GM19238 (cell line): ENCODE measurements around the gene BTBD10.

Experiments
- DNase-seq: peaks from one replicate; pipeline ENCODE4 v3.0.0; 2011; ENCODE audit warnings: low spot score; ENCODE audit not compliant: insufficient read length

The BTBD10 gene

DNA sequence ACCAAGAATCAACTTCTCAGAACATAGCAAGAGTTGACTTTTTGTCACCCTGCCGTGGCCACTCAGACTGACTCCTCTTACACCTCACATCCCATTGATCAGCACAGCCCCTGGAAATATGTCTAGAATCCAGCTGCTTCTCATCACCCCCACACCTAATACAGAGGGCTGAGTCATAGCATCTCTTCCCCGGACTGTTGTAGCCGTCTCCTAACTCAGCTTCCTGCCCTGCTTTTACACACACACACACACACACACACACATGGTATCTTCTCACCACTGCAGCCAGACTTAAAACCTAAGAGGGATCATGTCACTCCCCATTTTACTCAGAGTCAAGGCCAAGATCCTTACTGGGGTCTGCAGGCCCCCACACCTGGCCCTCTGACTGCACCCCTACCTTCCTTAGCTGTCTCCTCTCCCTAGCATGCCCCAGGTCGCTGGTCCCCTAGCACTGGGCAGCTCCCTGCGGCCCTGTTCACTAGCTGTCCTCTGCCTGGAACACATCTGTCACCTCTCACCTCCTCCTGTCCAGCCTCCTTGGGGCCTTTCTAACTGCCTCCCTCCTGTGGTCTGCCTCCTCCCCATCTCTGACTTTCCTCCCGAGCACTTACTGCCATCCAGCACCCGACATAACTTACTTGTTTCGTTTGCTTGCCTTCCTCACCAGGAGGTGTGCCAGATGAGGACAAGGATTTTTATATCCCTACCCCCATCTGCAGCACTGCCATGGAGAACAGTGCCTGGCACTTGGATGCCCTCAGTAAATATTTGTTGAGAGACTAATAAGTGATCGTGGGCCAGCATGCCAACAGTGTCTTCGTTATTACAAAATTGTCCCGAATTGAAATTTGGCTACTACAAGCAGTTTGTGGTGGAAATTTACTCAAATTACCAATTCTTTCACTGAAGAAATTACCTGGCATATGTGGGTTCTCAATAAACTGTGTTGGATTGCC lies 123.5 kb downstream of the BTBD10 start:
- DNase-seq: no peak

DNA sequence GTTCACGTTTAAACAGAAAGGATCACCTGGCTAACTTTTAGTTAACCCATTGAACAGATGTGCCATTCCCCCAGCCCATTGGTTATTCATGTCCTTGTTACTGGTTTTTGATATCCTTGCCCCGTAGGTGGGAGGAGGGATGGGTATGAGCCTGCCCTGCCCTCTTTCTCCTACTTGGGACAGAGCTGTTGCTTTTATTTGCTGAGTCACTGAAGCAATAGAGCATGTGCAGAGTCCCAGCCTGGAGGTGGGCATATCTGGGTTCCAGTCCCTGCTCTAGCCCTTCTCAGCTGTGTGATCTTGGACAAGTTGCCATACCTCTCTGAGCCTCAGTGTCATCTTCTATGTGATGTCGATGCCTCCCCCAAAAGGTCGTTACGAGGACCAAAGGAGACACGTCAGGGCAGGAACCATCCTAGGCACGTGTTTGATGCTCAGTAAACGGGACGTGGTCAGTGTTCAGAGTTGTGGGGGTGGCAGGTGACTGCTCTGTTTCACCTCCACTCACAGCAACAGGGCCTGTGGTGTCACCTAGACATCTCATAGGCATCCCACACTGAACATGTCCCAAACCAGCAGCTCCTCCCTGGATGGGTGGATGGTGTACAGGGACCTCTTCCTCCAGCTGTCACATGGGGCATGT lies 124.5 kb downstream of the BTBD10 start:
- DNase-seq: no peak

DNA sequence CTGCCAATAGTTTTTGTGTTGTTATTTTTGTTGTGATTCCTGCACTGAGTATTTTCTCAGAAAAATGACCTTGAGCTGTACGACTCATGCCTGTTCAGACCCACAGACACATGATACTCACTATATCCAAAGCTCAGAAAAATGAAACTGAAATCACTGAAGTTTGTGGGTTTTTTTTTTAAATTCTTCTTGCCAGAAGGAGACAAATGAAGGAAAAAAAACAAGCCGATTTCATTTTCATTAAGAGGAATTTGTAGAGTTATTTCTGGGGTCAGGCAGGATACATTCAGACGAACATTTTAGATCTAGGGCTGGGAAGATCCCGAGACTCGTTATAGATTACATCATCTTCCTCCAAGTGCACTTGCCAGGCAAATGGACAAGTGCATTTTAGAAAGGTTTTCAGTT lies 125.0 kb downstream of the BTBD10 start:
- no peak for DNase-seq
